ENCODE data around the gene PAX8.

DNA sequence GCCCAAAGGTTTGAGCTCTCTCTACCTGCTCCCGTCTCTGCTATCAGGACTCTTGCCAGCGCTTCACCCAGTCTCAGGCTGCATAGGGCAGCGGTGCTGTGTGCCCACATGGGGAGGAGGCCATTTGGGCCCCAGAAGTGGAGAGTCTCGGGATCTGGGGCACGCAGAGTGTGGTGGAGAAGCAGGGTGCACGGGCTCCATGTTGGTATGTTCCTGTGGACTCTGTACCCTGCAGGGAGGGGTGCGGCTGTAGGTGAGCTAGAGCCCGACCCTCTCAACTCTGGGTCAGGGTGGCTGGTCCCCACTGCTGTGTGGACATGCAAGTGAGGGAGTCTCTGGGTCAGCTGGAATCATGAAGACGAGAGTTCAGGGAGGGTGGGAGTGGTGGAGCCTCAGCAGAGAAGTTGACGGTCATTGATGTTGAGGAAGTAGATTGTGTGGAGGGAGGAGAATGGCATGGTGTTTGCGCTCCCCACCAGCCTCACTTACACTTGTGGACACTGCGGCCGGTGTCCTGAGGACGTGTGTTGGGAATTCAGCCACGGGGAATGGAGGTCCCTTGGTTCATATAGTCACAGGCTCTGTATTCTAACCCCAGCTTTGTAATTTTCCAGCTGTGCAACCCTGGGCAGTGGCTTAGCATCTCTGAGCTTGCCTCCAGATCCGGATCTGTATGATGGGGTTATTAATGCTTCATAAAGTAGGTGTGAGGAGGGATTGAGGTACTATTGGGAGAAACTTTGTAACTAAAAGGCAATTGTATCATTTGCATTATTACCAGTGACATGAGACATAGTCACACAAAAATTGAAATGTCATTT, 105.8 kb downstream of the PAX8 start:
- TF ChIP-seq, protein P1, sequence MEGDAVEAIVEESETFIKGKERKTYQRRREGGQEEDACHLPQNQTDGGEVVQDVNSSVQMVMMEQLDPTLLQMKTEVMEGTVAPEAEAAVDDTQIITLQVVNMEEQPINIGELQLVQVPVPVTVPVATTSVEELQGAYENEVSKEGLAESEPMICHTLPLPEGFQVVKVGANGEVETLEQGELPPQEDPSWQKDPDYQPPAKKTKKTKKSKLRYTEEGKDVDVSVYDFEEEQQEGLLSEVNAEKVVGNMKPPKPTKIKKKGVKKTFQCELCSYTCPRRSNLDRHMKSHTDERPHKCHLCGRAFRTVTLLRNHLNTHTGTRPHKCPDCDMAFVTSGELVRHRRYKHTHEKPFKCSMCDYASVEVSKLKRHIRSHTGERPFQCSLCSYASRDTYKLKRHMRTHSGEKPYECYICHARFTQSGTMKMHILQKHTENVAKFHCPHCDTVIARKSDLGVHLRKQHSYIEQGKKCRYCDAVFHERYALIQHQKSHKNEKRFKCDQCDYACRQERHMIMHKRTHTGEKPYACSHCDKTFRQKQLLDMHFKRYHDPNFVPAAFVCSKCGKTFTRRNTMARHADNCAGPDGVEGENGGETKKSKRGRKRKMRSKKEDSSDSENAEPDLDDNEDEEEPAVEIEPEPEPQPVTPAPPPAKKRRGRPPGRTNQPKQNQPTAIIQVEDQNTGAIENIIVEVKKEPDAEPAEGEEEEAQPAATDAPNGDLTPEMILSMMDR (conservative IDR thresholded peaks at IDR 0.05 in 1 of 2, IDR thresholded peaks at IDR 0.05 in 1 of 2; ENCODE audit: low read depth in 1 of 2, low read length in 2 of 2), result no peak
- TF ChIP-seq EZH2 (IDR thresholded peaks at IDR 0.05; ENCODE audit: low read length, missing control alignments), result no peak
